BE2C (cell line): ENCODE measurements around the gene PEX3.
"Not testable (repeated sequence)": the region's sequence is repeated elsewhere in the genome, so short reads cannot be mapped to it uniquely, and the experiment has no call there.

Experiments used
- DNase-seq: peaks from one replicate; pipeline ENCODE4 v3.0.0-alpha.2; 2020
- H3K27me3 ChIP-seq: fragments of 250-450 bp; sonication (Bioruptor Pico); 2 replicates; pipeline ENCODE4 v1.5.1; 2020; ENCODE audit warnings: mild to moderate bottlenecking
- H3K36me3 ChIP-seq: fragments of 250-450 bp; sonication (Bioruptor Pico); 2 replicates; pipeline ENCODE4 v1.5.1; 2020; ENCODE audit warnings: mild to moderate bottlenecking
- H3K4me1 ChIP-seq: fragments of 250-450 bp; sonication (Bioruptor Pico); 2 replicates; pipeline ENCODE4 v1.5.1; 2020
- H3K4me3 ChIP-seq: 2 replicates; pipeline ENCODE4 v1.5.1; 2011; ENCODE audit warnings: low read depth, low read length
- H3K9me3 ChIP-seq: fragments of 250-450 bp; sonication (Bioruptor Pico); 2 replicates; pipeline ENCODE4 v1.5.1; 2020
- TF ChIP-seq, protein P1 (sequence below): IDR thresholded peaks from 2 replicates; pipeline ENCODE4 v1.5.1; 2012; ENCODE audit warnings: mild to moderate bottlenecking, low read depth, low read length

PEX3 gene

DNA sequence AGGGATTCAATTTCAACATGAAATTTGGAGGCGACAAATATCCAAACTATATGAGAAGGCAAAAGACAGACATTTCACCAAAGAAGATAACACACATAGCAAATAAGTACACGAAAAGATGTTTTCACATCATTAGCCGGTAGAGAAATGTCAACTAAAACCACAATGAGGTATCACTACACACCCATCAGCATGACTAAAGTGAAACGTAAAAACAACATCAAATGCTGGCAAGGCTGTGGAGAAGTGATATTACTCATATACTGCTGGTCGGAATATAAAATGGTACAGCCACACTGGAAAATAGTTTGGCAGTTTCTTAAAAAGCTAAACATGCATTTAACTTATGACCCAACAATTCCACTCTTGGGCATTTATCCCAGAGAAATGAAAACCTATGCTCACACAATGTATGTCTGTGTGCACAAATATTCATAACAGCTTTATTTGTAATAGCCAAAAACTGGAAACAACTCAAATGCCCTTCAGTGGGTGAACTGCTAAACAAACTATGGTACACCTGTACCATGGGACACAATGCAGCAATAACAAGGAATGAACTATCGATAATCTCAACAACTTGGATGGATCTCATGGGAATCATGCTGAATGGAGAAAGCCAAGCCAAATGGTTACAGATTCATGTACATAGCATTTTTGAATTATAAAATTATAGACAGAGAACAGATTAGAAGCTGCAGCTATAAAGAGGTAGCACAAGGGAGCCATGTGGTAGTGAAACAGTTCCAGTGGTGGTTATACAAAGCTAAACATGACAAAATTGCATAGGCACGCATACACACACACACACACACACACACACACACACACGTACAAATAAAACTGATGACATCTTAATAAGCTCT is 8.7 kb upstream of the PEX3 start:
- Histone ChIP-seq H3K4me1 (no peaks in the 10 kb centered on the region), H3K27me3 (no peaks in the 10 kb centered on the region), H3K4me3 (no peak overlapping the region), H3K9me3 (no peaks in the 10 kb centered on the region), H3K36me3 (peaks cover 24% of the 10 kb centered on the region)
- TF ChIP-seq, protein P1, sequence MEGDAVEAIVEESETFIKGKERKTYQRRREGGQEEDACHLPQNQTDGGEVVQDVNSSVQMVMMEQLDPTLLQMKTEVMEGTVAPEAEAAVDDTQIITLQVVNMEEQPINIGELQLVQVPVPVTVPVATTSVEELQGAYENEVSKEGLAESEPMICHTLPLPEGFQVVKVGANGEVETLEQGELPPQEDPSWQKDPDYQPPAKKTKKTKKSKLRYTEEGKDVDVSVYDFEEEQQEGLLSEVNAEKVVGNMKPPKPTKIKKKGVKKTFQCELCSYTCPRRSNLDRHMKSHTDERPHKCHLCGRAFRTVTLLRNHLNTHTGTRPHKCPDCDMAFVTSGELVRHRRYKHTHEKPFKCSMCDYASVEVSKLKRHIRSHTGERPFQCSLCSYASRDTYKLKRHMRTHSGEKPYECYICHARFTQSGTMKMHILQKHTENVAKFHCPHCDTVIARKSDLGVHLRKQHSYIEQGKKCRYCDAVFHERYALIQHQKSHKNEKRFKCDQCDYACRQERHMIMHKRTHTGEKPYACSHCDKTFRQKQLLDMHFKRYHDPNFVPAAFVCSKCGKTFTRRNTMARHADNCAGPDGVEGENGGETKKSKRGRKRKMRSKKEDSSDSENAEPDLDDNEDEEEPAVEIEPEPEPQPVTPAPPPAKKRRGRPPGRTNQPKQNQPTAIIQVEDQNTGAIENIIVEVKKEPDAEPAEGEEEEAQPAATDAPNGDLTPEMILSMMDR, result no peak
- no peak for DNase-seq

DNA sequence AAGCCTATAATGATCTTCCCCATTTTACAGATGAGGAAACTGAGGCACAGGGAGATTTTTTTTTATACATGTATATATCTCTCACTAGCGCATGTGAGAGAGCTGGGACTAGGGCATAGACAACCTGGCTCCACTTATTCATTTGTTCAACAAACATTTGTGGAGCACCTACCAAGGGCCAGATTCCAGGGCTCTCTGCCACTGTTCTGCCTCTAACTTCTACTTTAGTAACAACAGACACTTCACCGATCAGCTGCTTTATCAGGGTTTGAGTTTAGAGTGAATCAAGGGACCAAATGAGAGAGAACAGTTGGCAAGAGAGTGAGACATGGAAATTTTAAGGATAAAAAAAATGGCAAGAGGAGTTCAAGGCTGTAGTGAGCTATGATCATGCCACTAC is 7.5 kb upstream of the PEX3 start:
- TF ChIP-seq, protein P1, result no peak
- Histone ChIP-seq H3K4me3 (no peak overlapping the region), H3K36me3 (peaks cover 17% of the 10 kb centered on the region; the same call in 1 of the 2 replicates), H3K9me3 (no peaks in the 10 kb centered on the region), H3K4me1 (no peaks in the 10 kb centered on the region), H3K27me3 (no peaks in the 10 kb centered on the region)
- no peak for DNase-seq

DNA sequence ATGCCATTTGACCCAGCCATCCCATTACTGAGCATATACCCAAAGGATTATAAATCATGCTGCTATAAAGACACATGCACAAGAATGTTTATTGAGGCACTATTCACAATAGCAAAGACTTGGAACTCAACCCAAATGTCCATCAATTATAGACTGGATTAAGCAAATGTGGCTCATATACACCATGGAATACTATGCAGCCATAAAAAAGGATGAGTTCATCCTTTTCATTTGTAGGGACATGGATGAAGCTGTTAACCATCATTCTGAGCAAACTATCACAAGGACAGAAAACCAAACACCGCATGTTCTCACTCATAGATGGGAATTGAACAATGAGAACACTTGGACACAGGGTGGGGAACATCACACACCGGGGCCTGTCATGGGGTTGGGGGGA is 2.7 kb upstream of the PEX3 start:
- H3K27me3 ChIP-seq, H3K9me3 ChIP-seq, DNase-seq, H3K4me3 ChIP-seq, H3K36me3 ChIP-seq, H3K4me1 ChIP-seq: not testable (repeated sequence)

DNA sequence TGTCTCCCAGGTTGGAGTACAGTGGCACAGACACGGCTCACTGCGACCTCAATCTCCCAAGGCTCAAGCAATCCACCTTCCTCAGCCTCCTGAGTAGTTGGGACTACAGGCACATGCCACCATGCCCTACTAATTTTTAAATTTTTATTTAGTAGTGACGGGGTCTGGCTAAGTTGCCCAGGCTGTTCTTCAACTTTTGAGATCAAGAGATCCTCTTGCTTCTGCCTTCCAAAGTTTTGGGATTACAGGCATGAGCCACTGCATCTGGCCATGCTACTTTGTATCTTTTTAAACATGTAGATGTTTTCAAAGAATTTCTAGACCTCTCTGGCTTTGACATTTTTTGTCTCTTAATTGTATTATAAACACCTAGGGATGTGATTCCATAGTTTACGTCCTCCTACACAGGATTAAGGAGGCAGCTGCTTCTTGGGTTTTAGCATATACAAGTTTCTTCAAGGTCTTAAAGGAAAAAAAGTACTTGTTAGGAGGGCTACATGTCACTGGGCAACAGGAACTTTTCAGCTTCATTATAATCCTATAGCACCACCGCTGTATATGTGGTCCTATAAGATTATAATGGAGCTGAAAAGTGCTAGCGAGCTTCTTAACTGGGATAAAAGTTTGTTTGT is 1.4 kb upstream of the PEX3 start:
- H3K9me3 ChIP-seq, result no peaks in the 10 kb centered on the region
- H3K27me3 ChIP-seq, result no peaks in the 10 kb centered on the region
- no peak for DNase-seq
- no peaks in the 10 kb centered on the region for H3K36me3 ChIP-seq
- TF ChIP-seq, protein P1, result no peak
- peak overlapping the region; percentile 93 for H3K4me3 ChIP-seq
- no peaks in the 10 kb centered on the region for H3K4me1 ChIP-seq

DNA sequence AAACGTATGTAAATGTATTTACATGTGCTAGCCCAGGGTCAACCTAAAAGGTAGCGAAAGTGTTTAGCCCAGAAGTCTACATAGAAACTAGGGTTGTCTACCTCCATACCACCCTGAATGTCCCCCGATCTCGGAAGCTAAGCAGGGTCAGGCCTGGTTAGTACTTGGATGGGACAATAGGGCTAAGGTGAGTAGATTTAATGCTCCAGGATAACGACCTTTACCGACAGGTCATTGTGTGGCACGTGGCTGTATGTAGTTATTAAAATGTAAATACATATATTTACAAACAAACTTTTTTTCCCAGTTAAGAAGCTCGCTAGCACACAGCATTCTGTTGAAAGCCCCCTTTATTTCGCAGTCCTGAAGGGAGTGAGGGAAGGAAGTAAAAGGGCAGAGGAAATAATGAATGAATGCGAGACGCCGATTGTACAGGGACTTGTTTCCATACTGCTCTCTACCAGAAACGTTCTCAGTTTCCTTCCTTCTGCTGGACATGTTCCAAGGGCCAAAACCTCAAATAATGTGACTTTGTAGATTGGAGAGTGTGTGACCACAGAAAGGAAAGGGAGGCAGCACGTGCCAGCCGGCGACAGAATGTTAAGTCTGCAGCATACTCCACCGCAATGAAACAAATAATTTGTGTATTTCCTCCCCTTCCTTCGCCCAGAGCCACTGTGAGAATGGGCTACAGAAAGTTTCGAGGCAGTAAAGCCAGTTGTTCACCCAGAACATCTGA is 722 bp upstream of the PEX3 start:
- Histone ChIP-seq H3K4me3 (peak overlapping the region; percentile 93), H3K36me3 (no peaks in the 10 kb centered on the region), H3K27me3 (no peaks in the 10 kb centered on the region), H3K4me1 (no peaks in the 10 kb centered on the region), H3K9me3 (no peaks in the 10 kb centered on the region)
- DNase-seq, result no peak
- TF ChIP-seq, protein P1, result no peak

DNA sequence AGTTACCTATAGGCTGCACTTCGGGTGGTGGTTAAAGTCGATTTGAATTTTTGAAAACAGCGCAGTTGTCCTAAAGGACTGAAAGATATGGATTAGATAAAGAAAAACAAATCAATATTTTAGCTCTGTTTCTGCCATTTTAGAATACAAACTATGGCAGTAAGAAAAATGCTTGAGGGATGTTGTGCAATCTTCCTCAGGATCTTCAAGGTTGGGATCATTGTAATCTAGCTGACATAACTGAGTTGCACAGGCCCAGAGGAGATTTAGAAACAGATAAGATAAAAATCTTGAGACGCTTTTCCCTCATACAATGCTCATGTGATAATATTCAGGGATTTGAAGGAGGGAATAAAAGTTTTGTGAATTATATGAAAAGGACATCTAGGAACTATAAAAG is 926 bp downstream of the PEX3 start:
- DNase-seq, result no peak
- H3K27me3 ChIP-seq, result no peaks in the 10 kb centered on the region
- TF ChIP-seq, protein P1, result no peak
- no peaks in the 10 kb centered on the region for H3K9me3 ChIP-seq
- no peaks in the 10 kb centered on the region for H3K36me3 ChIP-seq
- no peaks in the 10 kb centered on the region for H3K4me1 ChIP-seq
- H3K4me3 ChIP-seq, result peak overlapping the region; percentile 93
